Measurements from ENCODE around the gene CTSE. TPM values are rescaled to one million over a fixed set of nuclear protein-coding genes. Genes with fewer than 3 reads are reported as not detected.

Gene CTSE
- total and polyA plus RNA-seq, 2 donors (not counting 1 experiment from before 2014, with no cell fraction given), result not detected

GRCh38 chr1:205986292-205986691, 37.4 kb downstream of the CTSE start:
- no peak overlapping the region for H3K27ac Mint-ChIP-seq
- POLR2A ChIA-PET, result no interaction called here

More at GRCh38 chr1:205986292-205986691, 37.4 kb downstream of the CTSE start:
- Mint-ChIP-seq H3K4me3 (no peak overlapping the region), H3K9me3 (ENCODE audit: insufficient read depth) (no peaks in the 10 kb centered on the region), H3K27me3 (peaks cover 8% of the 10 kb centered on the region), H3K4me1 (no peaks in the 10 kb centered on the region)
- CTCF ChIA-PET, result interaction anchor here (0.9 to 11.3 kb wide), 11 partner anchors 9 to 327 kb away, joined by 3 to 434 read pairs (median 6); no protein-coding TSS in a partner anchor
- Histone ChIP-seq H3K79me2 (ENCODE audit: control insufficient read depth, insufficient read depth, low read length) (no peaks in the 10 kb centered on the region), H3K4me1 (ENCODE audit: control insufficient read depth in 2 of 2, insufficient read depth in 2 of 2, low read length in 2 of 2) (no peaks in the 10 kb centered on the region), H3K36me3 (replicated peaks in 1 of 2; ENCODE audit: control extremely low read depth in 1 of 2, control insufficient read depth in 1 of 2, extremely low read depth in 1 of 2, insufficient read depth in 2 of 2, low read length in 1 of 2) (no peaks in the 10 kb centered on the region), H3K27me3 (replicated peaks in 1 of 4; ENCODE audit: control extremely low read depth in 1 of 4, control insufficient read depth in 3 of 4, insufficient read depth in 4 of 4, low read length in 3 of 4) (peaks cover 0 to 6% (median 2%) of the 10 kb centered on the region in 4 experiments), H2AFZ (ENCODE audit: insufficient read depth, low read depth, low read length, poor library complexity, severe bottlenecking) (no peak overlapping the region), H3K9ac (ENCODE audit: low read length) (no peak overlapping the region), H4K20me1 (ENCODE audit: control insufficient read depth, insufficient read depth, low read length, poor library complexity, severe bottlenecking) (no peaks in the 10 kb centered on the region), H3K4me3 (ENCODE audit: control extremely low read depth in 1 of 5, extremely low read depth in 1 of 5, insufficient read depth in 1 of 5, low read depth in 2 of 5, low read length in 4 of 5) (no peak overlapping the region), H3K27ac (ENCODE audit: low read length in 2 of 2) (no peak overlapping the region), H3K9me3 (ENCODE audit: control extremely low read depth in 1 of 3, control insufficient read depth in 2 of 3, insufficient read depth in 1 of 3, low read length in 2 of 3) (no peaks in the 10 kb centered on the region), H3K4me2 (replicated peaks; ENCODE audit: low read depth, low read length, poor library complexity, severe bottlenecking) (no peak overlapping the region)
- ATAC-seq (ENCODE audit: low read depth) (no peak), DNase-seq (no peak)
- no peak for TF ChIP-seq CTCF (IDR thresholded peaks at IDR 0.05)
- TF ChIP-seq EZH2 (IDR thresholded peaks at IDR 0.05; ENCODE audit: borderline replicate concordance, insufficient read depth, low read depth, low read length, poor library complexity, severe bottlenecking), result no peak
- intact Hi-C loops (cut with micrococcal nuclease), result no loop called here
- WGBS (ENCODE audit: insufficient coverage), result 78% methylated on average over 1 of the region's 3 CpGs

Measured in B cell (primary cell).